ENCODE measurements around the gene ZNF786. TPM values are rescaled to one million over a fixed set of nuclear protein-coding genes. Genes with fewer than 3 reads are reported as not detected.

The ZNF786 gene
- polyA plus RNA-seq, 3 donors: 0.84 to 2.6 (median 1.2) TPM

DNA sequence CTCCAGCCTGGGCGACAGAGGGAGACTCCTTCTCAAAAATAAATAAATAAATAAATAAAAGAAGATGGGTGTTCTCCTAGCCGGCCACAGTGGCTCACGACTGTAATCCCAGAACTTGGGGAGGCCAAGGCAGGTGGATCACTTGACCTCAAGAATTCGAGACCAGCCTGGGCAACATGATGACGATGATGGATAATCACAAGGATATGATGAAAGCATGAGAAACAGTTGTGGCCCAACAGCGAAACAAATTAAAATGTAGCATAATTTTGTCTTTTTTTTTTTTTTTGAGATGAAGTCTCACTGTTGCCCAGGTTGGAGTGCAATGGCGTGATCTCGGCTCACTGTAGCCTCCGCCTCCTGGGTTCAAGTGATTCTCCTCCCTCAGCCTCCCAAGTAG is 12.9 kb downstream of the ZNF786 start:
- H3K36me3 ChIP-seq (replicated peaks in 1 of 2; ENCODE audit: control insufficient read depth in 1 of 2, insufficient read depth in 2 of 2, low read length in 2 of 2): peaks cover 7 to 25% of the 10 kb centered on the region in 2 donors
- H3K4me2 ChIP-seq (replicated peaks; ENCODE audit: extremely low read depth, low read length, poor library complexity, severe bottlenecking): no peak overlapping the region
- H3K4me3 Mint-ChIP-seq: no peak overlapping the region
- intact Hi-C loops (cut with micrococcal nuclease): no loop called here
- no peak for DNase-seq
- peaks cover 0 to 8% (median 3%) of the 10 kb centered on the region in 7 donors for H3K9me3 Mint-ChIP-seq
- 82% methylated on average over 4 of the region's 9 CpGs for WGBS (ENCODE audit: insufficient coverage)
- no peak overlapping the region for H3K27ac Mint-ChIP-seq
- H3K27me3 ChIP-seq (ENCODE audit: control insufficient read depth in 2 of 2, insufficient read depth in 2 of 2, low read length in 2 of 2): no peaks in the 10 kb centered on the region
- no peak for TF ChIP-seq CTCF (IDR thresholded peaks at IDR 0.05)
- no peaks in the 10 kb centered on the region for H3K27me3 Mint-ChIP-seq (ENCODE audit: low read depth in 3 of 3)
- H3K4me3 ChIP-seq (replicated peaks in 1 of 3; ENCODE audit: low read depth in 2 of 3, low read length in 3 of 3): no peak overlapping the region
- H3K79me2 ChIP-seq (ENCODE audit: insufficient read depth, low read length): no peaks in the 10 kb centered on the region
- no peak overlapping the region for H2AFZ ChIP-seq (ENCODE audit: insufficient read depth, low read depth, low read length, poor library complexity, severe bottlenecking)
- H3K9ac ChIP-seq (ENCODE audit: insufficient read depth, low read length, poor library complexity, severe bottlenecking): no peak overlapping the region
- no peak overlapping the region for H3K27ac ChIP-seq (ENCODE audit: low read depth in 1 of 2, low read length in 2 of 2)
- H3K9me3 ChIP-seq (replicated peaks in 1 of 2; ENCODE audit: control insufficient read depth in 1 of 2, insufficient read depth in 1 of 2, low read length in 2 of 2): no peaks in the 10 kb centered on the region
- H3K36me3 Mint-ChIP-seq: peaks cover 18 to 37% of the 10 kb centered on the region in 2 donors
- no peaks in the 10 kb centered on the region for H4K20me1 ChIP-seq (ENCODE audit: insufficient read depth, low read length)
- H3K4me1 ChIP-seq (ENCODE audit: control insufficient read depth in 1 of 2, insufficient read depth in 2 of 2, low read length in 2 of 2): peaks cover 7 to 11% of the 10 kb centered on the region in 2 donors
- H3K4me1 Mint-ChIP-seq: peaks cover 9% of the 10 kb centered on the region

- peaks cover 9% of the 10 kb centered on the region for H3K4me1 Mint-ChIP-seq
- no peak overlapping the region for H3K4me3 Mint-ChIP-seq
- peak overlapping the region in 1 of 7 donors; percentile 15 for H3K27ac Mint-ChIP-seq
- Histone ChIP-seq H3K4me2 (replicated peaks; ENCODE audit: extremely low read depth, low read length, poor library complexity, severe bottlenecking) (no peak overlapping the region), H3K79me2 (ENCODE audit: insufficient read depth, low read length) (no peaks in the 10 kb centered on the region), H3K4me3 (replicated peaks in 1 of 3; ENCODE audit: low read depth in 2 of 3, low read length in 3 of 3) (no peak overlapping the region), H3K36me3 (replicated peaks in 1 of 2; ENCODE audit: control insufficient read depth in 1 of 2, insufficient read depth in 2 of 2, low read length in 2 of 2) (peaks cover 30 to 44% of the 10 kb centered on the region in 2 donors), H2AFZ (ENCODE audit: insufficient read depth, low read depth, low read length, poor library complexity, severe bottlenecking) (no peak overlapping the region), H3K9me3 (replicated peaks in 1 of 2; ENCODE audit: control insufficient read depth in 1 of 2, insufficient read depth in 1 of 2, low read length in 2 of 2) (no peaks in the 10 kb centered on the region), H3K4me1 (ENCODE audit: control insufficient read depth in 1 of 2, insufficient read depth in 2 of 2, low read length in 2 of 2) (peaks cover 7 to 11% of the 10 kb centered on the region in 2 donors), H4K20me1 (ENCODE audit: insufficient read depth, low read length) (no peaks in the 10 kb centered on the region), H3K9ac (ENCODE audit: insufficient read depth, low read length, poor library complexity, severe bottlenecking) (no peak overlapping the region), H3K27ac (ENCODE audit: low read depth in 1 of 2, low read length in 2 of 2) (no peak overlapping the region), H3K27me3 (ENCODE audit: control insufficient read depth in 2 of 2, insufficient read depth in 2 of 2, low read length in 2 of 2) (no peaks in the 10 kb centered on the region)
- no CpG with 5 or more reads among the region's 2 CpGs for WGBS (ENCODE audit: insufficient coverage)
- TF ChIP-seq CTCF (IDR thresholded peaks at IDR 0.05): no peak
- no peak for DNase-seq
- peaks cover 33 to 52% of the 10 kb centered on the region in 2 donors for H3K36me3 Mint-ChIP-seq
- intact Hi-C loops (cut with micrococcal nuclease): no loop called here
- H3K9me3 Mint-ChIP-seq: peaks cover 0 to 6% (median 0%) of the 10 kb centered on the region in 7 donors
- no peaks in the 10 kb centered on the region for H3K27me3 Mint-ChIP-seq (ENCODE audit: low read depth in 3 of 3)
Observed at GRCh38 chr7:149075286-149075685, 15.2 kb downstream of the ZNF786 start.
